ENCODE data around the gene C19orf85. TPM values are rescaled to one million over a fixed set of nuclear protein-coding genes. Genes with fewer than 3 reads are reported as not detected.
A peak's percentile ranks its signal among the peaks of the same experiment; 100 is the strongest.

C19orf85 gene
- total and polyA plus RNA-seq, 2 experiments from 2014 or later = 1.7 to 3.4 TPM

GRCh38 chr19:55468054-55468393 is 3.5 kb upstream of the C19orf85 start:
- no peaks in the 10 kb centered on the region for H3K27me3 ChIP-seq (ENCODE audit: insufficient read depth)
- Mint-ChIP-seq H3K9me3 (no peaks in the 10 kb centered on the region), H3K36me3 (ENCODE audit: low read depth) (no peaks in the 10 kb centered on the region), H3K4me3 (no peak overlapping the region), H3K27me3 (ENCODE audit: insufficient read depth, low read depth, poor library complexity) (peaks cover 10% of the 10 kb centered on the region), H3K4me1 (peaks cover 8% of the 10 kb centered on the region; the same call in 2 of the 3 replicates), H3K27ac (no peak overlapping the region)
- ATAC-seq (peak; percentile 11; the same call in 2 of the 3 replicates), DNase-seq (ENCODE audit: low spot score) (no peak)
- H3K79me2 ChIP-seq (replicated peaks; ENCODE audit: insufficient read depth) = no peaks in the 10 kb centered on the region
- no peaks in the 10 kb centered on the region for H3K9me2 ChIP-seq (ENCODE audit: insufficient read depth)
- peaks cover 11% of the 10 kb centered on the region; the same call in 1 of the 2 replicates for H3K4me1 ChIP-seq (ENCODE audit: insufficient read depth)
- peaks cover 10% of the 10 kb centered on the region for H3F3A ChIP-seq (replicated peaks; ENCODE audit: low read depth)
- no peak overlapping the region; the same call in 1 of the 2 replicates for H3K4me2 ChIP-seq
- no peak for TF ChIP-seq JUNB (IDR thresholded peaks at IDR 0.05; ENCODE audit: unreplicated experiment)
- TF ChIP-seq REST (IDR thresholded peaks at IDR 0.05; ENCODE audit: unreplicated experiment) = no peak
- TF ChIP-seq EZH2 (IDR thresholded peaks at IDR 0.05; ENCODE audit: low read depth, unreplicated experiment) = no peak
- TF ChIP-seq POLR2AphosphoS5 (IDR thresholded peaks at IDR 0.05; ENCODE audit: low read depth) = no peak
- TF ChIP-seq STAT1 (IDR thresholded peaks at IDR 0.05; ENCODE audit: unreplicated experiment) = no peak
- no peak for TF ChIP-seq CREB1 (CRISPR knock-in tag; IDR thresholded peaks at IDR 0.05; ENCODE audit: low read depth)
- TF ChIP-seq ZNF331 (CRISPR knock-in tag; IDR thresholded peaks at IDR 0.05; ENCODE audit: low read depth) = no peak
- TF ChIP-seq EZH2phosphoT487 (IDR thresholded peaks at IDR 0.05; ENCODE audit: unreplicated experiment) = no peak
- TF ChIP-seq NANOG (IDR thresholded peaks at IDR 0.05; ENCODE audit: borderline replicate concordance) = no peak
- TF ChIP-seq ZNF114 (CRISPR knock-in tag; IDR thresholded peaks at IDR 0.05) = no peak
- no peak; a peak in 1 of 4 replicates for TF ChIP-seq CTCF (conservative IDR thresholded peaks at IDR 0.05; ENCODE audit: low read depth in 2 of 2)
- no peak for TF ChIP-seq ETS1 (IDR thresholded peaks at IDR 0.05)
- no peak for TF ChIP-seq ZNF462 (CRISPR knock-in tag; IDR thresholded peaks at IDR 0.05)
- no peak overlapping the region for H3K27ac ChIP-seq (ENCODE audit: low read depth)
- no peaks in the 10 kb centered on the region for H4K20me1 ChIP-seq (replicated peaks; ENCODE audit: insufficient read depth)
- H3K36me3 ChIP-seq (ENCODE audit: insufficient read depth) = no peaks in the 10 kb centered on the region
- peak overlapping the region; percentile 43; the same call in 1 of the 2 replicates for H2AFZ ChIP-seq
- H3K4me3 ChIP-seq = no peak overlapping the region
